PC-3 (cell line): ENCODE measurements around the gene LIN37. TPM values are rescaled to one million over a fixed set of nuclear protein-coding genes. Genes with fewer than 3 reads are reported as not detected.

ENCODE experiments used
- ATAC-seq: fragments of 200-7000 bp; cut with Tn5 transposase; 2 replicates; pipeline ENCODE4 v1.9.1; 2020; ENCODE audit warnings: mild to moderate bottlenecking, moderate library complexity
- BruUV-seq: library from RNA; stranded (reverse); fragments of 400-500 nt; replicated peaks from 2 replicates; lab custom pipeline; 2021; lab: Mats Ljungman, UMichigan
- CTCF ChIA-PET: fragments of 300-600 bp; sonication (Branson Sonifier 250); formaldehyde crosslinking; loops from one replicate; lab custom pipeline; 2022; ENCODE audit warnings: antibody characterized with exemption; lab: Charles Lee
- POLR2A ChIA-PET: fragments of 300-600 bp; sonication (Branson Sonifier 250); formaldehyde crosslinking; loops from one replicate; lab custom pipeline; 2022; ENCODE audit warnings: antibody characterized with exemption; ENCODE audit not compliant: unreplicated experiment; lab: Charles Lee
- DNase-seq: peaks from one replicate; pipeline ENCODE4 v3.0.0-alpha.2; 2015
- H2AFZ ChIP-seq: fragments of 300-600 bp; sonication (generic); 2 replicates; pipeline ENCODE4 v1.6.0; 2016; ENCODE audit warnings: antibody characterized with exemption, low read length
- H3F3A ChIP-seq: fragments of 300-600 bp; sonication (generic); one replicate; pipeline ENCODE4 v1.6.0; 2017; ENCODE audit warnings: antibody characterized with exemption, low read length, control low read depth, mild to moderate bottlenecking; ENCODE audit not compliant: unreplicated experiment
- H3K27ac ChIP-seq: fragments of 300-600 bp; sonication (generic); 2 replicates; pipeline ENCODE4 v1.5.1; 2016; ENCODE audit warnings: mild to moderate bottlenecking, low read length
- H3K27me3 ChIP-seq: fragments of 300-600 bp; sonication (generic); 2 replicates; pipeline ENCODE4 v1.6.1; 2016; ENCODE audit warnings: low read length, mixed read lengths
- H3K36me3 ChIP-seq: fragments of 300-600 bp; sonication (generic); 2 replicates; pipeline ENCODE4 v1.6.1; 2016; ENCODE audit warnings: low read depth, mixed run types, low read length, mixed read lengths
- H3K4me1 ChIP-seq: fragments of 300-600 bp; sonication (generic); 2 replicates; pipeline ENCODE4 v1.5.1; 2016; ENCODE audit warnings: low read length; ENCODE audit not compliant: insufficient read depth
- H3K4me2 ChIP-seq: fragments of 300-600 bp; sonication (generic); 2 replicates; pipeline ENCODE4 v1.6.0; 2016; ENCODE audit warnings: low read length
- H3K4me3 ChIP-seq: fragments of 300-600 bp; sonication (generic); 2 replicates; pipeline ENCODE4 v1.5.1; 2016; ENCODE audit warnings: mild to moderate bottlenecking, low read length, mixed read lengths
- H3K79me2 ChIP-seq: fragments of 300-600 bp; sonication (generic); 2 replicates; pipeline ENCODE4 v1.6.1; 2017; ENCODE audit warnings: low read length, mixed read lengths
- H3K9ac ChIP-seq: fragments of 300-600 bp; sonication (generic); 2 replicates; pipeline ENCODE4 v1.6.0; 2016; ENCODE audit warnings: mild to moderate bottlenecking, low read length
- H3K9me2 ChIP-seq: fragments of 300-600 bp; sonication (generic); replicated peaks from 2 replicates; pipeline ENCODE4 v1.6.1; 2016; ENCODE audit warnings: mixed run types, low read length, mixed read lengths
- H3K9me3 ChIP-seq: fragments of 300-600 bp; sonication (generic); 2 replicates; pipeline ENCODE4 v1.6.1; 2016; ENCODE audit warnings: low read length, mixed read lengths
- H4K20me1 ChIP-seq: fragments of 300-600 bp; sonication (generic); 2 replicates; pipeline ENCODE4 v1.6.1; 2016; ENCODE audit warnings: low read length, mixed read lengths
- EZH2 ChIP-seq: fragments of 300-600 bp; sonication (generic); IDR thresholded peaks from one replicate; pipeline ENCODE4 v1.6.1; 2017; ENCODE audit warnings: antibody characterized with exemption, mild to moderate bottlenecking, low read length; ENCODE audit not compliant: unreplicated experiment
- EZH2phosphoT487 ChIP-seq: fragments of 300-600 bp; sonication (generic); IDR thresholded peaks from 2 replicates; pipeline ENCODE4 v1.6.1; 2018; ENCODE audit warnings: mild to moderate bottlenecking, antibody characterized with exemption, low read length, borderline replicate concordance
- intact Hi-C: fragments of 100-400 bp; cut with micrococcal nuclease; formaldehyde crosslinking; loops from 2 replicates; pipeline ENCODE4 v1.9.0; 2023
- total RNA-seq: library from RNA; depleted of rRNA; stranded (reverse); fragments of >200 nt; gene quantifications from 2 replicates; pipeline ENCODE4 v1.2.3, GENCODE V29; 2014
- TF ChIP-seq, protein P1 (sequence below): fragments of 300-600 bp; sonication (generic); conservative IDR thresholded peaks from 2 replicates; pipeline ENCODE4 v1.5.1; 2017; ENCODE audit warnings: antibody characterized with exemption, low read depth, mild to moderate bottlenecking, low read length

LIN37 gene
- total RNA-seq, 1 experiment from 2014 or later = 8.2 TPM

DNA sequence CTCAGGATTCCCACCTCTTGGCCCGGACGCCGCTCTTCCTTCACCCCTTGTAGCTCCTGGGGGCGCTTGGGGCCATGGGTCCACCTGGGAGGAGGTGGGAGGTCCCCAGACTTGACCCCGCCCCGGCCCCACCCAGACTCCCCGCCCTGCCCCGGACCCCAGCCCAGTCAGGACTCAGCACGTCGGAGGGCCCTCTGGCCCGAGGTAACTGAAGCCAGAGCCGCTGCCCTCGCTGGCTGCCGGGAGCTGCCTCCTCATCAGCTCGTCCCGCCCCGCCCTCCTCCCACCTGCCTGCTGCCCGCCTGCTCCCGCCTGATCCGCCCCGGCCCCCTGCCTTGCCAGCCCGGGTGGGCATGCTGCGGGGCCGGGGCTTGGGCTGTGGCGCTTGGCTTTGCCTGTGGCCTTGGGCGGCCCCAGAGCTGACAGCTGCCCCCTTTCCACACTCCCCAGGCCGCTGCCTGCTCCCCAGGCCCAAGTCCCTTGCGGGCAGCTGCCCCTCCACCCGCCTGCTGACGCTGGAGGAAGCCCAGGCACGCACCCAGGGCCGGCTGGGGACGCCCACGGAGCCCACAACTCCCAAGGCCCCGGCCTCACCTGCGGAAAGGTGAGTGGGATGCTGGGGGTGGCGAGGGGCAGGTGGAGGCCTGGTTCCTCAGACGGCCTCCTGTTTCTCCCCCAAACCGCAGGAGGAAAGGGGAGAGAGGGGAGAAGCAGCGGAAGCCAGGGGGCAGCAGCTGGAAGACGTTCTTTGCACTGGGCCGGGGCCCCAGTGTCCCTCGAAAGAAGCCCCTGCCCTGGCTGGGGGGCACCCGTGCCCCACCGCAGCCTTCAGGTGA, 36.3 kb downstream of the LIN37 start:
- no peak for DNase-seq
- POLR2A ChIA-PET = no interaction called here
- no peak for TF ChIP-seq EZH2phosphoT487
- TF ChIP-seq, protein P1, sequence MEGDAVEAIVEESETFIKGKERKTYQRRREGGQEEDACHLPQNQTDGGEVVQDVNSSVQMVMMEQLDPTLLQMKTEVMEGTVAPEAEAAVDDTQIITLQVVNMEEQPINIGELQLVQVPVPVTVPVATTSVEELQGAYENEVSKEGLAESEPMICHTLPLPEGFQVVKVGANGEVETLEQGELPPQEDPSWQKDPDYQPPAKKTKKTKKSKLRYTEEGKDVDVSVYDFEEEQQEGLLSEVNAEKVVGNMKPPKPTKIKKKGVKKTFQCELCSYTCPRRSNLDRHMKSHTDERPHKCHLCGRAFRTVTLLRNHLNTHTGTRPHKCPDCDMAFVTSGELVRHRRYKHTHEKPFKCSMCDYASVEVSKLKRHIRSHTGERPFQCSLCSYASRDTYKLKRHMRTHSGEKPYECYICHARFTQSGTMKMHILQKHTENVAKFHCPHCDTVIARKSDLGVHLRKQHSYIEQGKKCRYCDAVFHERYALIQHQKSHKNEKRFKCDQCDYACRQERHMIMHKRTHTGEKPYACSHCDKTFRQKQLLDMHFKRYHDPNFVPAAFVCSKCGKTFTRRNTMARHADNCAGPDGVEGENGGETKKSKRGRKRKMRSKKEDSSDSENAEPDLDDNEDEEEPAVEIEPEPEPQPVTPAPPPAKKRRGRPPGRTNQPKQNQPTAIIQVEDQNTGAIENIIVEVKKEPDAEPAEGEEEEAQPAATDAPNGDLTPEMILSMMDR = no peak
- no peak for TF ChIP-seq EZH2
- H3K27ac ChIP-seq = no peak overlapping the region
- no peak overlapping the region for H3K4me3 ChIP-seq
- H3K4me2 ChIP-seq = no peak overlapping the region
- H2AFZ ChIP-seq = no peak overlapping the region
- no peaks in the 10 kb centered on the region for H3K4me1 ChIP-seq
- H3K79me2 ChIP-seq = no peaks in the 10 kb centered on the region
- no peak for ATAC-seq
- intact Hi-C loops = no loop called here
- H3K9me3 ChIP-seq = no peaks in the 10 kb centered on the region
- no peaks in the 10 kb centered on the region for H3K9me2 ChIP-seq
- no peaks in the 10 kb centered on the region for H4K20me1 ChIP-seq
- BruUV-seq = no TSS peak
- no peak overlapping the region for H3K9ac ChIP-seq
- H3K27me3 ChIP-seq = no peaks in the 10 kb centered on the region
- no peaks in the 10 kb centered on the region for H3K36me3 ChIP-seq
- H3F3A ChIP-seq = no peaks in the 10 kb centered on the region
- CTCF ChIA-PET = no interaction called here

DNA sequence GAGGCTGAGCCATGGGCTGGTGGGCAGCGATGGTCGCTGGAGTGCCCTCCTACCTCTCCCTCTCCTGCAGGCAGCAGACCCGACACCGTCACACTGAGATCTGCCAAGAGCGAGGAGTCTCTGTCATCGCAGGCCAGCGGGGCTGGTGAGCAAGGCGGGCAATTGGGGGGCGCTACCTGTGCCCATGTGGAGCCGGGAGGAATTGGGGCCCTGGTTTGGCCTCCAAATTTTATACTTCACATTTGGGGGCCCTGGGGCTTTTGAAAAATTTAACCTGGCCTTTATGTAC, 36.9 kb downstream of the LIN37 start:
- no TSS peak for BruUV-seq
- Histone ChIP-seq H3F3A (no peaks in the 10 kb centered on the region), H3K27me3 (no peaks in the 10 kb centered on the region), H4K20me1 (no peaks in the 10 kb centered on the region), H3K79me2 (no peaks in the 10 kb centered on the region), H3K9me2 (no peaks in the 10 kb centered on the region), H3K4me2 (no peak overlapping the region), H3K36me3 (no peaks in the 10 kb centered on the region), H3K4me1 (no peaks in the 10 kb centered on the region), H3K9ac (no peak overlapping the region), H3K27ac (no peak overlapping the region), H3K4me3 (no peak overlapping the region), H3K9me3 (no peaks in the 10 kb centered on the region), H2AFZ (no peak overlapping the region)
- intact Hi-C loops = no loop called here
- POLR2A ChIA-PET = no interaction called here
- TF ChIP-seq, protein P1 = no peak
- TF ChIP-seq EZH2phosphoT487 (no peak), EZH2 (no peak)
- ATAC-seq (no peak), DNase-seq (no peak)
- CTCF ChIA-PET = no interaction called here

DNA sequence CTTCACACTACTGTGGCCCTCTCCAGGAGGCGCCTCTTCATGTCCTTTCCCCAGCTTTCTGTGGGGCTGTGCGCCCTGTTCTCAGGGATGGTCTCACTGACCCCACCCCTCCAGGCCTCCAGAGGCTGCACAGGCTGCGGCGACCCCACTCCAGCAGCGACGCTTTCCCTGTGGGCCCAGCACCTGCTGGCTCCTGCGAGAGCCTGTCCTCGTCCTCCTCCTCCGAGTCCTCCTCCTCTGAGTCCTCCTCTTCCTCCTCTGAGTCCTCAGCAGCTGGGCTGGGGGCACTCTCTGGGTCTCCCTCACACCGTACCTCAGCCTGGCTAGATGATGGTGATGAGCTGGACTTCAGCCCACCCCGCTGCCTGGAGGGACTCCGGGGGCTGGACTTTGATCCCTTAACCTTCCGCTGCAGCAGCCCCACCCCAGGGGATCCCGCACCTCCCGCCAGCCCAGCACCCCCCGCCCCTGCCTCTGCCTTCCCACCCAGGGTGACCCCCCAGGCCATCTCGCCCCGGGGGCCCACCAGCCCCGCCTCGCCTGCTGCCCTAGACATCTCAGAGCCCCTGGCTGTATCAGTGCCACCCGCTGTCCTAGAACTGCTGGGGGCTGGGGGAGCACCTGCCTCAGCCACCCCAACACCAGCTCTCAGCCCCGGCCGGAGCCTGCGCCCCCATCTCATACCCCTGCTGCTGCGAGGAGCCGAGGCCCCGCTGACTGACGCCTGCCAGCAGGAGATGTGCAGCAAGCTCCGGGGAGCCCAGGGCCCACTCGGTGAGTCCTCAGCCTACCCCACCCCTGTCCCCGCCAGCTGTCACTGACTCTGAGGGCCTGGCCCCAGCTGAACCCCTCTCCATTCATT, 38.2 kb downstream of the LIN37 start:
- no peak overlapping the region for H3K27ac ChIP-seq
- no peaks in the 10 kb centered on the region for H4K20me1 ChIP-seq
- no peak for DNase-seq
- no peaks in the 10 kb centered on the region for H3K27me3 ChIP-seq
- H3K9me3 ChIP-seq = no peaks in the 10 kb centered on the region
- no peak overlapping the region for H2AFZ ChIP-seq
- no TSS peak for BruUV-seq
- no peaks in the 10 kb centered on the region for H3K4me1 ChIP-seq
- ChIA-PET POLR2A (no interaction called here), CTCF (no interaction called here)
- no peak overlapping the region for H3K9ac ChIP-seq
- H3K36me3 ChIP-seq = no peaks in the 10 kb centered on the region
- H3F3A ChIP-seq = no peaks in the 10 kb centered on the region
- no peaks in the 10 kb centered on the region for H3K79me2 ChIP-seq
- no peak overlapping the region for H3K4me2 ChIP-seq
- intact Hi-C loops = no loop called here
- H3K4me3 ChIP-seq = no peak overlapping the region
- TF ChIP-seq EZH2phosphoT487 (no peak), EZH2 (no peak)
- TF ChIP-seq, protein P1 = no peak
- H3K9me2 ChIP-seq = no peaks in the 10 kb centered on the region
- ATAC-seq = no peak
